Activated gamma-delta T cell (primary cell): Measurements from ENCODE around the gene KRTAP10-1.

ENCODE experiments used
- DNase-seq: peaks from one replicate; lab custom pipeline; 2025; lab: John Stamatoyannopoulos, UW

KRTAP10-1 gene

DNA sequence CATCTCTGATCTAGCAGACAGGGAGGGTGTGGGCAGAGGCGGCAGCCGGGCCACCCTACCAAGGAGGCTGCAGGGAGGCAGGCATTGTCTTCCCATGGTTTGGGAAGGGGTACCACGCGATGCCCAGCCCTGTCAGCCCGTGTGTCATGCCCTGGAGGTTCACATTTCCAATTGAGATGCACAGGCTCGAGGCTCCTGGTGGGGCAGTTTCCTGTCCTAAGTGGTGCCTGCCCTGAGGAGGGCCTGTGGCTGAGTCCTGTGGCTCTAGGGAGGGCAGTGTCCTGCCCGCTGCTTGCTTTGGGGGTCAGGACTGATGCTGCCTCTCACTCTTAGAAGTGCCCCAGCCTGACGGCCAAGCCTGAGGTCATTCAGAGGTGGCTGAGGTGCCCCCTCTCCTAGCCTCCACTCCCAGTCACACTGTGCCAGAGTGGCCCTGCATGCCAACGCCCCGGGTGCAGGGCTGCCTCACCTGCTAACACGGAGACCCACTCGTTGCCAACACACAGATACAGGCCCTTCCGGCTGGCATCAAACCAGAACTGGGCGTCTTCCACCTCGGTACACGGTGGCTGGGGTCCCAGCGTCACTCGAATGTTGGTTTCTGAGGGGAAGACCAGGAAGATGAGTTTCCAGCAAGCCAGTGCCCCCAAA is 11.9 kb downstream of the KRTAP10-1 start:
- no peak for DNase-seq

GRCh38 chr21:44527156-44527982 is 12.6 kb downstream of the KRTAP10-1 start:
- DNase-seq = no peak

DNA sequence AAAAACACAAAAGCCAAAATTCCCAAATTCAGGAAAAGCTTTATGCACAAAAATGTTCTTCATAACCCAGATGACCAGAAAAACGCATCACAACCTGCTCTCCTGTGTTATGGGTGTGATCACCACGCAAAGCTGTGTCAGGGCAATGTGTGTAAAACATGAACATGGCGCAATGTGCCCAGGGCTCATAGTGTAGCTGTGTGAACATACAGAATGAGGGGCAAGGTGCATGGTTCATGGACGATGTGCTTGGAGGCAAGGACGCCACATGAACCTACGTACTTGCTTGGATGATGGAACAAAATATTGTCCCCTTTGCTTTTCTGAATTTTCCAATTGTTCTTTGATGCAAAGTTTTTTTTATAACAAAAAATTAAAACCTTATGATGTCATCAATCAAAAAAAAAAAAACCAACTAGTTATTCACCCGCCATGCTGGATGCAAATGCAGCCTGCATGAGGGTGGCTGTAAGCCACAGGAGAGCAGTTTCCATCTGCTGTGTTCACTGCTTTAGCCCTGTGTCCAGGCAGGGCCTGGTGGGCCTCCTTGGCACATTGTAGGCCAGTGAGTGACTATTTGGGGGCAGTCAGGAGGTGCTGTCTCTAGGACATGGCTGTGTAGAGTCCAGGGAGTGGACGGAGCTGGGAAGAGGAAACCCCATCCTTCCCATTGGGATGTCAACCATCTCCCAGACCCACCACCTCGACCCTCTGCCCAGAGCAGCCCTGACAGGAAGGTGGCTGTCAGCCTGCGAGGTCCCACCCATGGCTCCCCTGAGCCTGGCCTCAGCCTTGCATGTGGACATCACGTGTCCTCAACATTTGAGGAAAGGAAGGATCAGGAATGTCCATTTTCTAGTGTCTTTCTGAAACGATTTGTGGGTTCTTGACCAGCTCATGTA is 13.6 kb downstream of the KRTAP10-1 start:
- DNase-seq = no peak

DNA sequence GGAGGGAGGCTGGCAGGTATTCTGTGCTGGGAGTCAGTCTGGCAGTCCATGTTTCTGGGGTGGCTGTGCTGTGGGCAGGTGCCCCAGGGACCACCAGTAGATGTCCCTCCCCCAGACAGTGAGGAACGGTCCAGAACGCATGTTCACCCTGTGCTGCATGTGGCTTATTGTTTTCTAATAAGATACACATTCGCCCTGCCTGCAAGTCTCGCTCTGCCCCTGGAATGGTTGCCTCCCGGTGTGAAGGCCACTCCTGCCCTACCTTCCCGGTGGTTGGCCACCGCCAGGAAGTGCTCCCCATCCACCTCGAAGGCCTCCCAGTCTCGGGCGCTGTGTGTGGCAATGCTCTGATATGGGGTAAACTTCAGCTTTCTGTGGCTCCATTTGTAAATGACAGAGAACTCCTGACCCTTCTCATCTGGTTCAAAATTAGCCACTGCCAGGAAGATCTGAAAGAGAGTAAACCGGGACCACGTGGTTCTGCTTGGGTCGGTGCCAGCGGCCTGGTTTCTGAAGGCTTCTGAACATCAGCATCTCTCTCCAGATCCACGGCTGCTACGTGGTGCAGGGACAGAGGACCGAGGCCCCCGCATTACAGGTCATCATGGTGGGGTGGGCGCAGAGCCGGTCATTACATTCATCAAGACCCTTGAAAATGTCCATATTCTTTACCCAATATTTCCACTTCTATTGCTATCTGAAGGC is 14.5 kb downstream of the KRTAP10-1 start:
- DNase-seq = no peak

DNA sequence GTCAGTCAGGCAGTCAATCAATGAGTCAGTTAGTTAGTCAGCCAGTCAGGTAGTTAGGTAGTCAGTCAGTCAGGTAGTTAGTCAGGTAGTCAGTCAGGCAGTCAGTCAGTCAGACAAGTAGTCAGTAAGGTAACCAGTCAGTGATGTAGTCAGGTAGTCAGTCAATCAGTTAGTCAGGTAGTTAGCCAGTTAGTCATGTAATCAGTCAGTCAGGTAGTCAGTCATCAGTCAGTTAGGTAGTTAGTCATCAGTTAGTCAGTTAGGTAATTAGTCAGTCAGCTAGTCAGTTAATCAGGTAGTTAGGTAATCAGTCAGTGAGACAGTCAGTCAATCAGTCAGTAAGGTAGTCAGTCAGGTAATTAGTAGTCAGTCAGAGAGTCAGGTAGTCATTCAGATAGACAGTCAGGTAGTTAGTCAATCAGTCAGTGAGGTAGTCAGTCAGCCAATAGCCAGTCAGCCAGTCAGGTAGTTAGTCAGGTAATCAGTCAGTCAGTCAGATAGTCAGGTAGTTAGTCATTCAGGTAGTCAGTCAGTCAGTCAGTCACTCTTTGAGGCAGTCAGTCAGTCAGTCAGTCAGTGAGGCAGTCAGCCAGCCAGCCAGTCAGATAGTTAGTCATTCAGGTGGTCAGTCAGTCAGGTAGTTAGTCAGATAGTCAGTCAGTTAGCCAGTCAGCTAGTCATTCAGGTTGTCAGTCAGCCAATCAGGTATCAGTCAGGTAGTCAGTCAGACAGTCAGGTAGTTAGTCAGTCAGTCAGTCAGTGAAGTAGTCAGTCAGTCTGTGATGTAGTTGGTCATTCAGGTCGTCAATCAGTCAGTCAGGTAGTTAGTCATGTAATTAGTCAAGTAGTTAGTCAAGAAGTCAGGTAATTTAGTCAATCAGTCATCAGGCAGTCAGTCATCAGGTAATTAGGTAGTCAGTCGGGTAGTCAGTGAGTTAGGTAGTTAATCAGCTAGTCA is 15.3 kb downstream of the KRTAP10-1 start:
- no peak for DNase-seq

DNA sequence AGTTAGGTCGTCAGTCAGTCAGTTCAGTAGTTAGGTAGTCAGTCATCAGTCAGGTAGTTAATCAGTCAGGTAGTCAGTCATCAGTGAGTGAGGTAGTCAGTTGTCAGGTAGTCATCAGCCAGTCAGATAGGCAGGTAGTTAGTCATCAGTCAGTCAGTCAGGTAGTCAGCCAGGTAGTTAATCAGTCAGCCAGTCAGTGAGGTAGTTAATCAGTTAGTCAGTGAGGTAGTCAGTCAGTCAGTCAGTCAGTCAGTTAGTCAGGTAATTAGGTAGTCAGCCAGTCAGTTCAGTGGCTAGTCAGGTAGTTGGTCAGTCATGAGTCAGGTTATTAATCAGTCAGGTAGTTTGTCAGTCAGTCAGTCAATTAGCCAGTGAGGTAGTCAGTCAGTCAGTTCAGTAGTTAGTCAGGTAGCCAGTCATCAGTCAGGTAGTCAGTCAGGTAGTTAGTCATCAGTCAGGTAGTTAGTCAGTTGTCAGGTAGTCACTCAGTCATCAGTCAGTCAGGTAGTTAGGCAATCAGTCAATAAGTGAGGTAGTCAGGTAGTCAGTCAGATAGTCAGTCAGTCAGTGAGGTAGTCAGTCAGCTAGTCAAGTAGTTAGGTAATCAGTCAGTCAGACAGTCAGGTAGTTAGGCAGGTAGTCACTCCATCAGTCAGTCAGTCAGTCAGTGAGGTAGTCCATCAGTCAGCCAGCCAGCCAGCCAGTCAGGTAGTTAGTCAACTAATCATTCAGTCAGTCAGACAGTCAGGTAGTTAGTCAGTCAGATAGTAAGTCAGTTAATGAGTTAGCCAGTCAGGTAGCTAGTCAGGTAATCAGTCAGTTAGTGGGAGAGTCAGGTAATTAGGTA is 16.2 kb downstream of the KRTAP10-1 start:
- no peak for DNase-seq

- no peak for DNase-seq
Observed at GRCh38 chr21:44522753-44523204, 17.2 kb downstream of the KRTAP10-1 start.

DNA sequence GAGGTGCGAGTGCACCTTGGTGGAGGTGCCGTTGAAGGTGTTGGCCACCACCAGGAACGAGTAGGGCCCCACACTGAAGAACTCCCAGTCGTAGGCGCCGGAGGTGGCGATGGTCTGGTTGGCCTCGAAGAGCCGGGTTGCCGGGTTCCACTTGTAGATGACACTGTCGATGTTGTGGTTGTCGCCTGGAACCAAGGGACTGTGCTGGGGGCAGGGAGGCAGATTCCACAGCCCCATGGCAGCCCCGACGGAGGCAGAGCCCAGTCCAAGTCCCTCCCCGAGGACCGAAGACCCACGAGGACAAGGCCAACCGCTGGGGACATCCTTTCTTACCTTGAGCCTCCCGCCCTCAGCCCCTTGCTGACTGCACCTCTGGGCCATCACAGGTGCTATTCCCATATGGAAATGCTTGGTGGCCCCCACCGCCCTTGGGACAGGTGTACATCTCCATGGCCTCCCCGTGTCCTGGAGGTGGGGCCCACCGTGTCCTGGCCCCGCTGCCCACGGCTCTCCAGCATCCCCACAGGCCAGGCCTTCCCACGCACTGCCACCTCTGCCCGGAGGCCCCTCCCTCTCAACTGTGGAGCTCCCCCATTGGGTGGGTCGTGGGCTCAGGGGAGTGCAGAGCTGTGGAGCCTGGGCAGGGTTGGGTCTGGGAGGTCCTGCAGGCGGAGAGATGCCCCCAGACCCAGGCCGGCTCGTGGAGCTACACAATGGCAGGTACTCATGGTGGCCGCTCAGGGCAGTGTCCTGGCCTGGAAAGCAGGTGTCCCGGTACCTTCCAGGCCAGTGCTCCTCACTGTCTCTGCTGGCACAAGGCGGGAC is 17.9 kb downstream of the KRTAP10-1 start:
- DNase-seq = no peak

- DNase-seq = no peak
Observed at GRCh38 chr21:44521301-44521927, 18.6 kb downstream of the KRTAP10-1 start.

- DNase-seq = no peak
Observed at GRCh38 chr21:44520326-44521300, 19.4 kb downstream of the KRTAP10-1 start.

GRCh38 chr21:44519346-44520325 is 20.4 kb downstream of the KRTAP10-1 start:
- no peak for DNase-seq

DNA sequence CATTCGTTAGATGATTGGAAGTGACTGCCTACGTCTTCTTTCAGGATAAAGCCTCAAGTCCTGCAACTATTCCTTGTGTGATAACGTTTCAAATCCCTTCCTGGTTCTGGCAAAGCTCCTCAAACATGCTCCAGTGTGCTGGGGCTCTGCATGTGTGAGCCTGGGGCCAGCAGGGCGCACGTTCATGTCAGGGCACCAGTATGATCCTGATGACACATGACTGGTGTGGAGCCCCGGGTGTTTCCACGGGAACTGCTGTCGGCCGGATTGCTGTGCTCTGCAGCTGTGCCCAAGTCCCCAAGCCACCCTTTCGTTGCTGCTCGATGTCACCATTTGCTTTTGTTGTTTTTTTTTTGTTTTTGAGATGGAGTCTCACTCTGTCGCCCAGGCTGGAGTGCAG is 21.3 kb downstream of the KRTAP10-1 start:
- DNase-seq = no peak

DNA sequence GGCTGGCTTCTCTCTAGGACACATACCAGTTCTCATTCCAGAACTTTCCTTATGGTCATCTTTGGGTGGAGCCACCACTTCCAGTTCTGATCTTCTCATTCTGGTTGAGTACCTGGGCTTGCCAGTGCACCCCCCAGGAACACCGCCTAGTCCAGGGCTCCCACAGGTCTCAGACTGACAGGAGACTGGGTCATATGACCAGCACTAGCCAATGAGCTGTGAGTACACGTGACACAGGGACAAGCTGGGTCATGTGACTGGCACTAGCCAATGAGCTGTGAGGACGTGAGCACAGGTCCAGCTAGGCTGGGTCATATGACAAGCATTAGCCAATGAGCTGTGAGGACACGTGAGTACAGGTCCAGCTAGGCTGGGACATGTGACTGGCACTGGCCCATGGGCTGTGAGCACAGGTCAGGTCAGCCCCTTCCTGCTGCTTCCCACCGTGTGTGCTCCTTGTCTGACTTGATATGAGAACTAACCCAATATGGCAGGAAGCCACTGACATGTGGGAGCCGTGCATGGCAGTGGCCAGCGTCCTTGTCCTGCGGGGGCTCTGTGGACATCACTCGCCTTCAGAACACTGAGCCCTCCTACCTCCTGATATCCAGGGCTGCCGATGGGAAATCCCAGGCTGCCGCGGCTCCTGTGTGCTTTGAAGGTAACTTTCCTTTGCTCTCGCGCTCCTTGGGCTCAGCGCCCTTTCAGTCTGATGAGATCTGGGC is 22.7 kb downstream of the KRTAP10-1 start:
- no peak for DNase-seq

GRCh38 chr21:44516828-44517174 is 23.2 kb downstream of the KRTAP10-1 start:
- DNase-seq = no peak

DNA sequence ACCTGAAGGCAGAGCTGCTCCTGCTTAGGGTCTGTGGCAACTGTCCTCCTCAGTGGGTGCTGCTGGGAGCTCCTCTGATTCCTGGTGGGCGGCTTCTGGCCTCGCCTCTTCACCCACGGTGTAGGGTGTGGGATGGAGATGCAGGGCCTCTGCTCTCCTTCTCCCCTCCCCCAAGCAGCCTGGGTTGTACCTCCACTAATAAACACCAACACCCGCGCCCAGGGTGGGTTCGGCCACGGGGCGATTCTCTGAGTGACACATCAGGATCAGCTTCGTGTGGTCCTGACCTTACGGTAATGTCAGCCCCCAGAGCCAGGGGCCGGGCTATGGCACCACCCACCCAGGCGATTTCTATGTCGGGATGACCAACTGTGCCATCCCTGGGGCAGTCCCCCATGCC is 23.7 kb downstream of the KRTAP10-1 start:
- no peak for DNase-seq
